ENCODE measurements around the gene OCRL.

The OCRL gene

DNA sequence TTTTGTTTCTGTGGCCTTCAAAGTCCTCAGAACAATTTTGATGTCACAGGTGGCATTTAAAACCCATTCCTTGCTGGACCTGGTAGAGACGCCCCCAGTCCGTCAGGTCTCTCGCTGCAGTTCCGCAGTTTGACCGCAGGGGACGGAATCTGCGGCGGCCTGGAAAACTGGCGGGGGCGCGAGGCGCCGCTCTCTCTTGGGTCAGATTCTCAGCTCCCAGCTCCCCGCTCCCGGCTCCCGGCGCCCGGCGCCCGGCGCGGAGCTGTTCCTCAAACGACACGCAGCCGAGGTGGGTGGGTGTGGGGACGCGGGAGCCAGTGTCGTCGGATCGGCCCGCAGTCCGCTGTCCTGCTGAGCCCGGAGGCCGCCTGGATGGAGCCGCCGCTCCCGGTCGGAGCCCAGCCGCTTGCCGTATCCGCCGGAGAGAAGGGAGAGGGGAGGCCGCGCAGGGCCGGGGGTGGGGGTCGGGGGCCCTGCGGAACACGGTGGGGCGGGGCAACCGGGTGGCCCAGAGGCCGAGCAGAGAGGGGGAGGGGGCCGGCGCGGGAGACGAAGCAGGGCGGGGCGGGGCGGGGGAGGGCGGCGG, at the start of gene OCRL:
Gene OCRL (plus strand): TSS at position 192 of the 586 bp plus-strand sequence. CDS start 181 bp downstream, at position 373.
- peak in 56 of 58 donors; percentile 0 to 68 (median 33) for DNase-seq

DNA sequence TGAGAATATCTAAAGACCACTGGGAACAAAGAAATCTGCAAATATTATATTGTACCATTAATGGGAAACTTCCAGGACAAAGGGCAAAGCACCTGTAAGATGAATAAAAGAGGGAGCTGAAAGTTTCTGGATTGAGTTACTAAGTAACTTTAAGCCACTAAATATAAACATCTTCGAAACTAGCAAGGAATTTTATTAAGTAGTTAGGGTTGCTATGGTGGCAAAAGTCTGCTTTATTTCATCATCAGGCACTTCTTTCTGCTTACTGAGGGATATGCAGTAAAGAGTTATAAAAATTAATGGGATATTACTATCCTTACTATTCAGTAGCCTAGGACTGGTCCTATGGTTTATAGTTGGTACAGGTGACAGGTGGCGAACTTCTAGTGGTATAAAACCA, 49.7 kb upstream of the OCRL start:
- DNase-seq: no peak

DNA sequence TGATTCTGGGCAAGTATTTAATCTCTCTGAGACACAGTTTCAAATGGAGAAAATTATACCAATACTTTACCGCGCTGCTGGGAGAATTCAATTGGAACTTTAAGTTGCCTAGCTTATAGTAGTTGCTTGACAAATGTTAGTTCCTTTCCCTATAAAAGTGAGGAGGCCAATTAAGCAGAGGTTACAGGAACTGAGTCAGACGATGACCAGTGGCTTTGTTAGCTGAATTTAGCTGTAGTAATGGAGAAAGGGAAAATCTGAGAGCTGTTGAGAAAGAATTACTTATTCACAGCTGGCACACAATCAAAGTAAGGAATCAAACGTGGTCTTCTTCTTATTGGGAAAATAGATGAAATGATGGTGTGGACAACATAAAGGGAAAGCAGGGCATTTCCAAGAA, 46.4 kb upstream of the OCRL start:
- DNase-seq: no peak

DNA sequence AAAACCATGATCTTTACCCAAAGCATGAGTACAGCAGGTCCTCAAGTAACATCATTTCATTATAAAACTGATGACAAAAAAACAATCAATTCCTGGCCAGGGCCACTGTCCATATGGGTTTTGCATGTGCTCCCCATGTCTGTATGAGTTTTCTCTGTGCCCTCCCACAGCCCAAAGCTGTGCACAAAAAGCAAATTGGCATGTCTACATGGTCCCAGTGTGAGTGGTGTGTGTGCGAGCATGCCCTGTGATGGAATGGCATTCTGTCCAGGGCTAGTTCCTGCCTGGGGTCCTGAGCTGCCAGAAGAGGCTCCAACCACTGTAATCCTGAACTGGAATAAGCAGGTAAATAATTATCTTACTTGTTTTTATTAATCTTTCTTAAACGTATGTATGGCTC, 45.2 kb upstream of the OCRL start:
- no peak for DNase-seq

DNA sequence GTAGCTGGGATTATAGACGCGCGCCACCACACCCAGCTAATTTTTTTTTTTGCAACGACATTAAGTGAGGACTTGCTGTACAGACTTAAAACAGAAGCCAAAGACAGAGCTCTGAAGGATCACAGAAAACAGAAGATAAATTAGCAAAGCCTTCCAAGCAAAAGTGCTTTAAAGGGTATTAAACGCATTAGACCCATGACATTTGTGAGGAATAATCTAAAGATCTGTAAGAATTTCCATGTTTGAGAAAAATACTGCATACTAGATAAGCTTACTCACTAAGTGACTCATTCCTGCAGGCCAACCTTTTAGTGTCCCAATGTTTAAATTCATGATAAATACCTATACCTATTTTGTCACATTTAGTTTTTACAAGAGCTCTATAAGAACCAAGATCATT, 44.2 kb upstream of the OCRL start:
- no peak for DNase-seq

DNA sequence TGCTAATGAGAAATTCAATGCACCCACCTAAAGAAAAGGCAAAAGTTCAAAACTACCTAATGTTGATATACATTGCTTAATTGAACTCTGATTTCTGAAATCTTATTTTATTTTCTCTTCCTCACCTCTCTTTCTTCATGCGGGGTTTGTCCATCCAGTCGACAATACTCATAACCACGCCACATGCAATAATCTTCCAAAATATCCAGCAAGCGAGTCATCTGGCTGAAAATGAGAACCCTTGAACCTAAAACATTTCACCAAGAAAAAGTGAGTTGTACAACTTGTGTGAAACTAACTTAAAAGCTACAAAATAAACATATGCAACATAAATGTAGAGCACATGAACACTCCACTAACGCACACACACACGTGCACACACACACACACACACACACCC, 43.4 kb upstream of the OCRL start:
- DNase-seq: no peak

DNA sequence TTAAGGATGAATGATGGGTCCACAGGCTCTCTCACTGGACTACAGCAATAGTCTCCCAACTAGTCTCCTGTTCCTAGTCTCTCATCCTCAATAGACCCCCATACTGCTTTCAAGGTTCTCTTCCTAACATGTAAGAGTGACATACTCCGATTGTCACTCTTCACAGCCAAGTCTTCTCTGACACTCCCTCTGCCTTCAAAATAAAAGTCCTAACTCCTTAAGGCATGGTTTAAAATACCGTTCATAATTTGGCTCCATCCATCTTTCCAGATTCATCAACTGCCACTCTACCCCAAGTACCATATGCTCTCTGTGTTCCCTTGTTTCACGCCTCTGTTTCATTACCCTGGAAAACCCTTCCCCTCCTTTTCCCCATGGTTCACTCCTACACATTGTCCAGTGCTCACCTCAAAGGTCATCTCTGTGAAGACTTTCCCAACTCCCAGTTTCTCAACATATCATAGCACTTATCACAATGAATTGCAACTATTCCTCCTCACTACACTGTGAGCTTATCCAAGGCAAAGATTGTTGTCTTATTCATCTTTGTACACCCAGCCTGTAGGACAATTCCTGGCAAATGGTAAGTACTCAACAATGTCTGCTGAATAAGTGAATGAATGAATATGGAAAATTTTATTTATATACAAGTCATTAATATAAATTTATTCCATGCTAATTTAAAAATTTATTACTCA, 42.8 kb upstream of the OCRL start:
- DNase-seq: no peak

DNA sequence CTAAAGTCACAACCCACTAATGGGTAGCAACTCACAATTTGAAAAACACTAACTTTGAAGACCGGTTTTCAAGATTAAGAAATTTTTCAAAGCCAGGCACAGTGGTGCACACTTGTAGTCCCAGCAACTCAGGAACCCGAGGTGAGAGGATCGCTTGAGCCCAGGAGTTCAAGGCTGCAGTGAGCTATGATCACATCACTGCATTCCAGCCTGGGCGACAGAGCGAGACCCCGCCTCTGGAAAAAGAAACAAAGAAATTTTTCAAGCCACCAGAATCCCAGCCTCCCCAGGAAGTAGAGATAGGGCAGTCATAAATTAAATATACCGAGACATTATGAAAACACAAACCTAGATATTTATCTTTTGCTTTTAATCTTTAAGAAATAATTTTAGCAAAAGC, 29.7 kb upstream of the OCRL start:
- DNase-seq: no peak

DNA sequence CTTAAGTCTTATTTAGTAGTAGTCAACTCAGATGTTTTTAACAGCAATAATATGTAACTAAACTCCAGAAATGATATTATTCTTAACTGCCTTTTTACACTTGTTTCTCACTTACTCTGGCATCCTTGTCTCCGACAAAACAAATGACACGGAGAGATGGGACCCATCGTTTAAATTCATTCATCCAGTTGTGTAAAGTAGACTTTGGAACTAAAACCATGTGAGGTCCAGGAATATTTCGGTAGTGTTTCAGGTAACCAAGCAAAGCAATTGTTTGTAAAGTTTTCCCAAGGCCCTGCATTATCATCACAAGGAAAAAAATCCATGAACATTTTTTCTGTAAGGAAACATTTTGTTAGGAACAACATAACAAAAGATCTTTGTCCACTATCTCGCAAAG, 28.4 kb upstream of the OCRL start:
- no peak for DNase-seq

DNA sequence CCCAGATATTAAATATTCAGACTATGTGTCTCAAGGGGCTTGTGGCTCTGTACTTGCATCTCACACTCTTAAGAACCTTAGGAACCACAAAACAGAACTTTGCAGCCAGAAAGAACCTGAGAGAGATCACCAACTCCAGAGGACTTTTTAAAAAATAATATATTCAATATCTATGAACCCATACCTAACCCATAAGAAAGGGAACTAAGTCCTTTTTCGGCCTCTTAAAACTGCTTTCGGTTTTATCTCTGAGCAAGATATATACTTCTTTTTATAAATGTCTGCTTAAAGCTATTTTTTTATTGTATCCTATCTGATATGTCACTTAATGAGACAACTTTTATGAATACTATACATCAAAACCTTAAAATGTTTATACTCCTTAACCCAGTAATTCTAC, 27.6 kb upstream of the OCRL start:
- no peak for DNase-seq

DNA sequence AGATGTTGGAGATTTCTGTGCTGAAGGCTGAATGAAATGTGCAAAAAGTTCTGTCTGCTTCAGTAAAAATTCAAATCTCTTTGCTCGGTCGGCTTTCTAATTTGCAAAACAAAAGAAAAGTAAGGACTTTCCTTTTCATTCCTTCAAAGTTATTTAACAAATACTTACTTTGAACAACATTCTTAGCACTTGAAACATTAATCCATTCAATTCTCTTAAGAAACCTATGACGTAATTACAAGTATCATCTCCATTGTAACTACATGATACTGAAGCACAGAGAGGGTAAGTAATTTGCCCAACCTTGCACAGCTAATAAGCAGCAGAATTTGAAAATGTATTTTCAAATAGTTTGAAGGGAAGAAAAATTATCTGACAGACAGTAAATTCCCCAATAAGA, 23.7 kb upstream of the OCRL start:
- no peak for DNase-seq

DNA sequence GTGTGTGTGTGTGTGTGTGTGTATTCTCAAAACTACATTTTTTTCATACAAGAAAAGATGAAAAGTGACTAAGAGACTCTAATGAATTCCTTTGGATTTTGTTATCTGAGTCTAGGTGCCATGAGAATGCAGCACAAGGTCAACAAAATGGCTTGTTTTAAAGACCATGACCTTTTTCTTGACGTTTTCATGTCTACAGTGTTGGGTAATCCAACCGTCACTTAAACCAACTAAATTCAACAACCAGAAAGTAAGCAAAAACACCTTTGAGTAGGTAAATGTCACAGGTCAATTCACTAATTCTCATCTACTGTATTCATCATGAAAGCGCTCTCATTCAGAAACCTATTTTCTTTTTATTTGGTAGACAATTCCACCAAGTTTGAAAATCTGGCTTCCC, 19.9 kb upstream of the OCRL start:
- DNase-seq: no peak

DNA sequence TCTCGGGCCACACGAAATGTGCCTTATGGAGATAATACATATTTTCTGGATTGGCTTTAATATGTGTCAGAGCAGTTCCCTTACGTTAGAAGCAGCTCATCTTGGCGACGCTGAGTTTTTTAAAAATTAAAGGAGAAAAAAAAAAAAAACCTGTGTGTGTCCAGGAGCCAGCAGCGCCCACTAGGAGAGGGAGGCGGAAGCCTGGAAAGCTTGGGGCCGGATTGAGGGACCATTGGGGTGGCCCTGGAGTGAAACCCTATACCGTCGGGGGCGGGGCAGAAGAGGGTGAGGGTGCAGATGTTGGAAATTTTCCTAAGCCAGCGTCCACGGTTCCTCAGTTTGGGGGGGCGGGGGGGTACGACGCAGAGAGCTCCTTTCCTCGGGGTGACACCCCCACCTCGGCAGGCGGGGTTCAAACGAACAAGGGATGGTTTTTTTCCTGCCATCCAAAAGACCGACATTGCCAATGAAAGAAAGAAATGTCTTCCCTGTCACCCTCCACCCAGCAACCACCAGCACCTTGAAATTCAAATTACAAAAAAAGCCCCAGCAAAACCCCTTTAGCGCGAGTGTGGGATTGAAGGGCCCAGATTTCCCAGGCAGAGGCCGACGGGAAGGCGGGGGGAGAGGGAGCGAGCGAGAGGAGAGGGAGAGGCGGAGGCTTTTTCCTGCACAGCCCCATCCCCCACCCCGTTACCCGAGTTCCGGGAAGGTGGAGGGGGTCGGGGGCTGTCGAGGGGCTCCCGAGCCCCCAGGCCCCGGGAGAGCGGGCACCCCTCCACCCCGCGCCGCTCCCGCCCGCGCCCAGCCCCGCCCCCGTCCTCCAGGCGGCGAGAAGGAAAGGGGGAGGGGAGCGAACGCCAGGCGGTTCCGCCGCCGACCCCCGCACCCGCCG, 17.6 kb upstream of the OCRL start:
- DNase-seq: peak in 51 of 58 donors; percentile 1 to 57 (median 24)

DNA sequence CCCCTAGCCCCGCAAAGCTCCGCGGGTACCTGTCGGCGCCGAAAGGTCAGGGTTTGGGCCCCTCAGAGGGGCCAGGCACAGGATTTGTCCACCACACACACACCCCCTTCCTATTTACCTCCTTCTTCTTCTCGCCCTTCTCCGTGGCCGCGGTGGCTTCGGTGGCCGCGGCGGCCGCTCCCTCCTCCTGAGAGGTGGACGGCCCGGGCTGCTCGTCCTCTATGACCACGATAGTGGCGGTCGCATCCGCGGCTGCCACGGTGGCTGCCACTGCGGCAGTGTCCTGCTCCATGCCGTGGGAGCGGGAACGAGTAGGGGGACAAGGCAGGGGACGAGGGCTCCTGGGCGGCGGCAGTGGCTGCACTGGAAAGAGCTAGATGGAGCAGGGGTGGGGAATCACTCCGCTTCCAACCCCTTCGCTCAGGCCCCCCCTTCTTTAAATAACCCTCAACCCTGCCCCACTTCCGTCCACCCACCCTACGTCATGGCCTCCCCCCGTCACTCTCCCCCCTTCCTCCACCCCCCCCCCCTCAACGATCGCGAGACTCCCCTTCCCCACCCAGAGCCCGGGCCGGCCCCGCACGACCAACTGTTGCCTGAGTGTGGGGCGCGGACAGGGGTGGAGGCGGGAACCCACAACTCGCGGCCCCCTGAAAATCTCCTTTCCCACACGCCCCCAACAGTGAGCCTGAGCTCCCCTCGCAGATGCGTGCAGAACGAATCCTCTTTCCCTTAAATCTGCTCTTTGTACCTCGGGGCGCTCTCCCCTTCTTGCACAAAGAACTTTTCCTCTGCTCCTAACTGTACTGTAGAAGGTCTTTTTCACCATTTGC, 16.8 kb upstream of the OCRL start, which contains the start of gene SMARCA1:
Gene SMARCA1 (minus strand): TSS at position 412 of the 833 bp plus-strand sequence. CDS start 120 bp downstream, at position 292.
- DNase-seq: peak in 50 of 58 donors; percentile 1 to 47 (median 20)

DNA sequence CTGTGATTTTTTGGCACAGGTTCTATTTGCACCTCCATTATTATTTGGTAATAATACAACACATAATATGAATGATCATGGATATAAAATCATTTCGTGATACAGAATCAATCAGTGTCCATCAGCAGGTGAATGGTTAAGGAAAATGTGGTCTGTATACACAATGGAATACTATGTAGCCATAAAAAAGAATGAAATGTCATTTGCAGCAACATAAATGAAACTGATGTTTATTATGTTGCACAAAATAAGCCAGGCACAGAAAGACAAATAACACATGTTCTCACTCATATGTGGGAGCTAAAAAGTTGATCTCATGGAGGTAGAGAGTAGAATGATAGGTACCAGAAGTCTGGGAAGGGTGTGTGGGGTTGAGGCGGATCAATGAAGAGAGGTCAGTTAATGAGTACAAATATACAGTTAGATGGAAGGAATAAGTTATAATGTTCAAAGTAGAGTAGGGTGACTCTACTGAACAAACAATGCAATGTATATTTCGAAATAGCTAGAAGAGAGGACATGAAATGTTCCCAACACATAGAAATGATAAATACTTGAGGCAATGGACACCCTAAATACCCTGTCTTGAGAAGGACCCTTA, 15.7 kb upstream of the OCRL start:
- DNase-seq: no peak

DNA sequence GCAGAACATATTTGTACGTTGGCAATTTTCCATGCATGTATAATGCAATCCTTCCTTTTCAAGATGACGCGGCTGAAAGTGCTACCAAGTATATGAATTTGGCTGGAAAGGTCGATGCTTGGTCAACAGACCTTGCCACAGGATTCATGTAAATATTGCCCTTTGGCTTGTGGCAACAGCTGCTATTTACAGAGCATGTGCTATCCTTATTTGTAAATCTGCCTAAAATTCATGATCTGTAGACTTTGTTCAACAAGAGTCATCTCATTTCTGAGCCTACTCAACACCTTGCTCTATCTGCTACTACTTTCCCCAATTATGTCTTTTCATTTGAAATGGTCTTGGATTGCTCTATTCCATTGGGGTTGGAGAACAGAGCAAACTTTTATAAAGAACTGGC, 14.9 kb upstream of the OCRL start:
- no peak for DNase-seq

DNA sequence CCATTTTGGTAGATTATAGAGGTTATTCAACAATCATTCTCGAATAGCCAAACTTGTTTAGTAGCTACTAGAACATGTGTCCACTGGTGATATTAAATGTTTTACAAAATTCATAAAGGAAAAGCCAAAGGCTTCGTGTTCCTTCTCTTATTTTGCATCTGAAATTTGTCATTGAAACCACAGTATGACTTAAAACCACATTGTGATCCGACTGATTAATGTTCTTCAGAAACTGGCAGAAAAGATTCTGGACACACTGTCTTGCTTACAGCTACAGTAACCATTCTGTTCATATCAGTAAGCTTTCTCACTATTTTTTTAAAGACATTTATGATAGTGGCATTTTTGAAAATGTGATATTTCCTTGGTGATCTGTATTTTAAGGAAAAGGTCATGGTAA, 14.2 kb upstream of the OCRL start:
- no peak for DNase-seq

DNA sequence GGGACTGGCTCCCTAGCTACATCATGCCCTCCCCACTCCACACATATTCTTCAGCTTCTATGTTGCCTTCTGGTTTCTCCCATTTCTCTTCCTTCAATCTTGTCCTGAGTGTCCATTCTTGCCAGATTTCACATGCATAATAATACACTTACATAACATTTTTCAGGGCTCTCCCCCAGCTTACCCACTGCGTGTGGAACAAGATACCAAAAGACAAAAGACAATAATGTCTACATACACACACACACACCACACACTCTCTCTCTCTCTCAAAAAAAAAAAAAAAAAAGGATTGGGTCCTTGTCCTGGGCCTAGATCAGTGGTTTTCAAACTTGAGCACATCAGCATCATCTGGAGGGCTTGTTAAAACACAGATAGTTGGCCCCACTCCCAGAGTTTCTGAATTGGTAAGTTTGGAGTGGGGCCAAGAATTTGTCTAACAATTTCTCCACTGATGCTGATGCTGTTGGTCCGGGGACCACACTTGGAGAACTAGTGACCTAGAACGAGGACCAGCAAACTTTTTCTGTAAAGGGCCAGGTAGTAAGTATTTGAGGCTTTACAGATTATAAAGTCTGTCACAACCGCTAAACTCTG, 10.3 kb upstream of the OCRL start:
- DNase-seq: no peak

DNA sequence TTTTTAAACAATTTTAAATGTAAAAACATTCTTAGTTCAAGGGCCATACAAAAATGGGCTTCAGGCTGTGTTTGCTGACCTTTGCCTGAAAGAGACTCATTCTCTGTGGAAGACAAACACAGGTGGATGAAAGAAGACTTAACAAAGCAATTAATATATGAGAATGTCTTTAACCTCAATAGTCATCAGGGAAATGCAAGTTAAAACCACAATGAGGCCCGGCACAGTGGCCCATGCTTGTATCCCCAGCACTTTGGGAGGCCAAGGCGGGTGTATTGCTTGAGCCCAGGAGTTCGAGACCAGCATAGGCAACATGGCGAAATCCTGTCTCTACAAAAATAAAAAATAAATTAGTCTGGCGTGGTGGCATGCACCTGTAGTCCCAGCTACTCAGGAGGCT, 9.6 kb upstream of the OCRL start:
- DNase-seq: no peak

DNA sequence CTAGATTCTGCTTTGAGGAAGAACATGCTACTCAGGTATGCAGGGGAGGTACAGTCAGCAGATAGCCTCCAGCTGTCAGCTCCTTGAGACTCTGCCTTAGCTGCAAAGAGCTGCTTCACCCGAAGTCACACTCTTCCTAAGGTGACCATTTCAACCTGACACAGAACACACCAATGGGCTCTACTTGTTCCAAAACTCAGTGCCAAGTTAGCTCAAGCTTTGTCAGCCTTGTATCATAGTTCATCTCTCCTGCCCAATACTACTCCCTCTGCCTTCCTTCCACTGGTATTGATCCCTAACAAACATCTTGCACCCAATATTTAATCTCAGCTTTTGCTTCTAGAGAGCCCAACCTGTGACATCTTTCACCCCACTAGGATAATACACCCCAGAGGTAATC, 8.9 kb upstream of the OCRL start:
- DNase-seq: no peak
